SK-N-MC (cell line): Measurements from ENCODE around the gene DPPA4.

Experiments used
- EZH2 ChIP-seq: fragments of 200-600 bp; sonication (generic); IDR thresholded peaks from one replicate; pipeline ENCODE4 v1.6.1; 2017; ENCODE audit warnings: antibody characterized with exemption
- FOXP2 ChIP-seq: optimal IDR thresholded peaks from 2 replicates; pipeline ENCODE3; 2011; ENCODE audit warnings: mild to moderate bottlenecking, moderate library complexity; ENCODE audit not compliant: insufficient read depth; ENCODE audit errors: extremely low read length, control extremely low read depth
- POLR2AphosphoS5 ChIP-seq: IDR thresholded peaks from 2 replicates; pipeline ENCODE4 v1.6.1; 2012; ENCODE audit warnings: mild to moderate bottlenecking, low read depth, low read length, borderline replicate concordance

DNA sequence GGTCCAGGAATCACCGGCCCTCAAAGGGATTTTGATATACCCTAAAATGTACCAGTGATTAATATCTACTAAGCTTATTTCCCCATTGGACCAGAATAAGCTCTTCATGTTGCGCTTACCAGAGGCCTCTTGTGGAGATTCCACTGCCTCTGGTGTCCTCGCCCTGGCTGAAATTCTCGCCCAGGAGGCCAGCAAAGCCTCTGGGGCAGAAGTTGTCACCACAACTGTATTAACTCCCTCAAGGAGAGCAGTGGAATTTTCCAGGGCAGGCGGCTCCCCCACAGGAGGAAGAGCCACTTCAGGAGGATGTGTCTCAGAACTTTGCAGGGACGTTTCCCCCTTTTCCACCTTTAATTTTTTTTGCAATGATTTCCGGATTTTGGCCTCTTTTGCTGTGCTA lies 6.9 kb downstream of the DPPA4 start:
- TF ChIP-seq POLR2AphosphoS5 (no peak), EZH2 (no peak), FOXP2 (no peak)
